Fibroblast of mammary gland (primary cell): ENCODE results near the gene ARHGAP30.
A peak's percentile ranks its signal among the peaks of the same experiment; 100 is the strongest.

Source experiments
- DNase-seq: peaks from one replicate; pipeline ENCODE4 v3.0.0-alpha.2; 2010; ENCODE audit warnings: low read depth
- H3K4me3 ChIP-seq: 2 replicates; pipeline ENCODE4 v1.5.1; 2011; ENCODE audit warnings: low read depth, mild to moderate bottlenecking, low read length, moderate library complexity; ENCODE audit not compliant: control insufficient read depth
- CTCF ChIP-seq: conservative IDR thresholded peaks from 2 replicates; pipeline ENCODE4 v1.5.1; 2011; ENCODE audit warnings: low read depth, low read length, inconsistent platforms; ENCODE audit not compliant: control insufficient read depth, insufficient read depth

ARHGAP30 gene

GRCh38 chr1:161077426-161077825 is 7.7 kb upstream of the ARHGAP30 start:
- no peak for TF ChIP-seq CTCF
- no peak overlapping the region for H3K4me3 ChIP-seq
- DNase-seq = no peak

GRCh38 chr1:161076410-161076809 is 6.7 kb upstream of the ARHGAP30 start:
- H3K4me3 ChIP-seq = no peak overlapping the region
- DNase-seq = no peak
- TF ChIP-seq CTCF = no peak

GRCh38 chr1:161074676-161075368 is 5.1 kb upstream of the ARHGAP30 start:
- no peak overlapping the region for H3K4me3 ChIP-seq
- TF ChIP-seq CTCF = no peak
- DNase-seq = no peak

GRCh38 chr1:161073474-161074121 is 3.9 kb upstream of the ARHGAP30 start:
- TF ChIP-seq CTCF = no peak
- no peak for DNase-seq
- H3K4me3 ChIP-seq = no peak overlapping the region

- no peak for DNase-seq
- H3K4me3 ChIP-seq = no peak overlapping the region
- no peak for TF ChIP-seq CTCF
Measured at GRCh38 chr1:161072751-161073449, 3.2 kb upstream of the ARHGAP30 start.

GRCh38 chr1:161071886-161072371 is 2.2 kb upstream of the ARHGAP30 start:
- peak; percentile 66 for DNase-seq
- H3K4me3 ChIP-seq = no peak overlapping the region
- peak; percentile 68 for TF ChIP-seq CTCF
